Measurements from ENCODE around the gene MED12L.
"Not testable (repeated sequence)": the region's sequence is repeated elsewhere in the genome, so short reads cannot be mapped to it uniquely, and the experiment has no call there.

Gene MED12L

GRCh38 chr3:151225040-151225975, 139.8 kb downstream of the MED12L start:
- no peak overlapping the region for H3K4me3 ChIP-seq (ENCODE audit: low read length in 2 of 2)
- H3K27ac ChIP-seq (ENCODE audit: low read depth in 2 of 2, low read length in 2 of 2): peak overlapping the region in 1 of 2 donors; percentile 11
- H3K4me1 ChIP-seq (ENCODE audit: control insufficient read depth in 2 of 2, insufficient read depth in 2 of 2, low read length in 2 of 2): peaks cover 0 to 4% of the 10 kb centered on the region in 2 donors
- H3K9ac ChIP-seq (ENCODE audit: low read depth in 1 of 2, low read length in 2 of 2): no peak overlapping the region
- H3K36me3 ChIP-seq (ENCODE audit: control insufficient read depth in 2 of 2, insufficient read depth in 2 of 2, low read length in 2 of 2): no peaks in the 10 kb centered on the region
- H3K27me3 ChIP-seq (ENCODE audit: control insufficient read depth in 2 of 2, insufficient read depth in 2 of 2, low read length in 2 of 2): no peaks in the 10 kb centered on the region
- H3K9me3 ChIP-seq (ENCODE audit: control insufficient read depth in 2 of 2, low read length in 2 of 2): no peaks in the 10 kb centered on the region

- Histone ChIP-seq H3K27me3 (ENCODE audit: control insufficient read depth in 2 of 2, insufficient read depth in 2 of 2, low read length in 2 of 2) (no peaks in the 10 kb centered on the region), H3K4me1 (ENCODE audit: control insufficient read depth in 2 of 2, insufficient read depth in 2 of 2, low read length in 2 of 2) (peaks cover 0 to 10% of the 10 kb centered on the region in 2 donors), H3K4me3 (ENCODE audit: low read length in 2 of 2) (no peak overlapping the region), H3K9ac (ENCODE audit: low read depth in 1 of 2, low read length in 2 of 2) (no peak overlapping the region), H3K27ac (ENCODE audit: low read depth in 2 of 2, low read length in 2 of 2) (no peak overlapping the region), H3K36me3 (ENCODE audit: control insufficient read depth in 2 of 2, insufficient read depth in 2 of 2, low read length in 2 of 2) (no peaks in the 10 kb centered on the region), H3K9me3 (ENCODE audit: control insufficient read depth in 2 of 2, low read length in 2 of 2) (no peaks in the 10 kb centered on the region)
Observed at GRCh38 chr3:151226088-151226563, 140.7 kb downstream of the MED12L start.

GRCh38 chr3:151226825-151227224, 141.4 kb downstream of the MED12L start:
- no peak overlapping the region for H3K27ac ChIP-seq (ENCODE audit: low read depth in 2 of 2, low read length in 2 of 2)
- H3K4me3 ChIP-seq (ENCODE audit: low read length in 2 of 2): no peak overlapping the region
- H3K27me3 ChIP-seq (ENCODE audit: control insufficient read depth in 2 of 2, insufficient read depth in 2 of 2, low read length in 2 of 2): no peaks in the 10 kb centered on the region
- H3K9ac ChIP-seq (ENCODE audit: low read depth in 1 of 2, low read length in 2 of 2): no peak overlapping the region
- no peaks in the 10 kb centered on the region for H3K36me3 ChIP-seq (ENCODE audit: control insufficient read depth in 2 of 2, insufficient read depth in 2 of 2, low read length in 2 of 2)
- H3K4me1 ChIP-seq (ENCODE audit: control insufficient read depth in 2 of 2, insufficient read depth in 2 of 2, low read length in 2 of 2): peaks cover 0 to 10% of the 10 kb centered on the region in 2 donors
- H3K9me3 ChIP-seq (ENCODE audit: control insufficient read depth in 2 of 2, low read length in 2 of 2): no peaks in the 10 kb centered on the region

GRCh38 chr3:151227266-151227806, 141.9 kb downstream of the MED12L start:
- Histone ChIP-seq H3K4me3 (ENCODE audit: low read length in 2 of 2) (no peak overlapping the region), H3K9ac (ENCODE audit: low read depth in 1 of 2, low read length in 2 of 2) (no peak overlapping the region), H3K4me1 (ENCODE audit: control insufficient read depth in 2 of 2, insufficient read depth in 2 of 2, low read length in 2 of 2) (peaks cover 0 to 10% of the 10 kb centered on the region in 2 donors), H3K9me3 (ENCODE audit: control insufficient read depth in 2 of 2, low read length in 2 of 2) (no peaks in the 10 kb centered on the region), H3K27me3 (ENCODE audit: control insufficient read depth in 2 of 2, insufficient read depth in 2 of 2, low read length in 2 of 2) (no peaks in the 10 kb centered on the region), H3K36me3 (ENCODE audit: control insufficient read depth in 2 of 2, insufficient read depth in 2 of 2, low read length in 2 of 2) (no peaks in the 10 kb centered on the region), H3K27ac (ENCODE audit: low read depth in 2 of 2, low read length in 2 of 2) (peak overlapping the region in 1 of 2 donors; percentile 13)

GRCh38 chr3:151227807-151228665, 142.6 kb downstream of the MED12L start:
- Histone ChIP-seq H3K9me3 (ENCODE audit: control insufficient read depth in 2 of 2, low read length in 2 of 2) (no peaks in the 10 kb centered on the region), H3K4me3 (ENCODE audit: low read length in 2 of 2) (no peak overlapping the region), H3K36me3 (ENCODE audit: control insufficient read depth in 2 of 2, insufficient read depth in 2 of 2, low read length in 2 of 2) (no peaks in the 10 kb centered on the region), H3K4me1 (ENCODE audit: control insufficient read depth in 2 of 2, insufficient read depth in 2 of 2, low read length in 2 of 2) (peaks cover 0 to 10% of the 10 kb centered on the region in 2 donors), H3K9ac (ENCODE audit: low read depth in 1 of 2, low read length in 2 of 2) (no peak overlapping the region), H3K27me3 (ENCODE audit: control insufficient read depth in 2 of 2, insufficient read depth in 2 of 2, low read length in 2 of 2) (no peaks in the 10 kb centered on the region), H3K27ac (ENCODE audit: low read depth in 2 of 2, low read length in 2 of 2) (peak overlapping the region; percentile 13 to 44)

- Histone ChIP-seq H3K9ac (ENCODE audit: low read depth in 1 of 2, low read length in 2 of 2) (no peak overlapping the region), H3K27ac (ENCODE audit: low read depth in 2 of 2, low read length in 2 of 2) (peak overlapping the region in 1 of 2 donors; percentile 44), H3K27me3 (ENCODE audit: control insufficient read depth in 2 of 2, insufficient read depth in 2 of 2, low read length in 2 of 2) (no peaks in the 10 kb centered on the region), H3K4me3 (ENCODE audit: low read length in 2 of 2) (no peak overlapping the region), H3K4me1 (ENCODE audit: control insufficient read depth in 2 of 2, insufficient read depth in 2 of 2, low read length in 2 of 2) (peaks cover 0 to 10% of the 10 kb centered on the region in 2 donors), H3K9me3 (ENCODE audit: control insufficient read depth in 2 of 2, low read length in 2 of 2) (no peaks in the 10 kb centered on the region), H3K36me3 (ENCODE audit: control insufficient read depth in 2 of 2, insufficient read depth in 2 of 2, low read length in 2 of 2) (no peaks in the 10 kb centered on the region)
Observed at GRCh38 chr3:151228666-151229040, 143.2 kb downstream of the MED12L start.

GRCh38 chr3:151230646-151231045, 145.2 kb downstream of the MED12L start:
- Histone ChIP-seq H3K9ac (ENCODE audit: low read depth in 1 of 2, low read length in 2 of 2) (no peak overlapping the region), H3K9me3 (ENCODE audit: control insufficient read depth in 2 of 2, low read length in 2 of 2) (no peaks in the 10 kb centered on the region), H3K4me3 (ENCODE audit: low read length in 2 of 2) (no peak overlapping the region), H3K27me3 (ENCODE audit: control insufficient read depth in 2 of 2, insufficient read depth in 2 of 2, low read length in 2 of 2) (no peaks in the 10 kb centered on the region), H3K4me1 (ENCODE audit: control insufficient read depth in 2 of 2, insufficient read depth in 2 of 2, low read length in 2 of 2) (peaks cover 0 to 10% of the 10 kb centered on the region in 2 donors), H3K36me3 (ENCODE audit: control insufficient read depth in 2 of 2, insufficient read depth in 2 of 2, low read length in 2 of 2) (no peaks in the 10 kb centered on the region), H3K27ac (ENCODE audit: low read depth in 2 of 2, low read length in 2 of 2) (no peak overlapping the region)

GRCh38 chr3:151232403-151232802, 146.9 kb downstream of the MED12L start:
- H3K36me3 ChIP-seq (ENCODE audit: control insufficient read depth in 2 of 2, insufficient read depth in 2 of 2, low read length in 2 of 2); H3K4me1 ChIP-seq (ENCODE audit: control insufficient read depth in 2 of 2, insufficient read depth in 2 of 2, low read length in 2 of 2); H3K9ac ChIP-seq (ENCODE audit: low read depth in 1 of 2, low read length in 2 of 2); H3K27me3 ChIP-seq (ENCODE audit: control insufficient read depth in 2 of 2, insufficient read depth in 2 of 2, low read length in 2 of 2); H3K27ac ChIP-seq (ENCODE audit: low read depth in 2 of 2, low read length in 2 of 2); H3K9me3 ChIP-seq (ENCODE audit: control insufficient read depth in 2 of 2, low read length in 2 of 2); H3K4me3 ChIP-seq (ENCODE audit: low read length in 2 of 2): not testable (repeated sequence)

GRCh38 chr3:151232991-151233390, 147.5 kb downstream of the MED12L start:
- Histone ChIP-seq H3K4me3 (ENCODE audit: low read length in 2 of 2) (no peak overlapping the region), H3K4me1 (ENCODE audit: control insufficient read depth in 2 of 2, insufficient read depth in 2 of 2, low read length in 2 of 2) (peaks cover 0 to 6% of the 10 kb centered on the region in 2 donors), H3K27ac (ENCODE audit: low read depth in 2 of 2, low read length in 2 of 2) (no peak overlapping the region), H3K9me3 (ENCODE audit: control insufficient read depth in 2 of 2, low read length in 2 of 2) (no peaks in the 10 kb centered on the region), H3K27me3 (ENCODE audit: control insufficient read depth in 2 of 2, insufficient read depth in 2 of 2, low read length in 2 of 2) (no peaks in the 10 kb centered on the region), H3K9ac (ENCODE audit: low read depth in 1 of 2, low read length in 2 of 2) (no peak overlapping the region), H3K36me3 (ENCODE audit: control insufficient read depth in 2 of 2, insufficient read depth in 2 of 2, low read length in 2 of 2) (no peaks in the 10 kb centered on the region)

All from mucosa of rectum (tissue), 2 donors.